Caco-2 (cell line): Measurements from ENCODE around the gene LTA4H. TPM values are rescaled to one million over a fixed set of nuclear protein-coding genes. Genes with fewer than 3 reads are reported as not detected.

Source experiments
- BruUV-seq: library from RNA; stranded (reverse); fragments of 400-500 nt; replicated peaks from 2 replicates; lab custom pipeline; 2021; lab: Mats Ljungman, UMichigan
- CTCF ChIA-PET: fragments of 300-600 bp; sonication (Branson Sonifier 250); formaldehyde crosslinking; loops from one replicate; lab custom pipeline; 2022; ENCODE audit warnings: antibody characterized with exemption; lab: Charles Lee
- POLR2A ChIA-PET: fragments of 300-600 bp; sonication (Branson Sonifier 250); formaldehyde crosslinking; loops from one replicate; lab custom pipeline; 2022; ENCODE audit warnings: antibody characterized with exemption; lab: Charles Lee
- DNase-seq, 2 experiments: peaks; one replicate each; pipeline versions ENCODE4 v3.0.0 to v3.0.0-alpha.2; 2020 to 2022
- H3K27me3 ChIP-seq: replicated peaks from 2 replicates; pipeline ENCODE4 v1.6.0; 2011; ENCODE audit warnings: low read length; ENCODE audit not compliant: control insufficient read depth, insufficient read depth
- H3K36me3 ChIP-seq: 2 replicates; pipeline ENCODE4 v1.5.1; 2011; ENCODE audit warnings: low read length; ENCODE audit not compliant: control insufficient read depth, insufficient read depth
- H3K4me1 ChIP-seq: fragments of 250-450 bp; sonication (Bioruptor Pico); 2 replicates; pipeline ENCODE4 v1.5.1; 2020; ENCODE audit warnings: mild to moderate bottlenecking
- H3K4me3 ChIP-seq: 2 replicates; pipeline ENCODE4 v1.5.1; 2011; ENCODE audit warnings: low read depth, mild to moderate bottlenecking, control low read depth, low read length
- H3K9me3 ChIP-seq: fragments of 250-450 bp; sonication (Bioruptor Pico); 2 replicates; pipeline ENCODE4 v1.5.1; 2020; ENCODE audit warnings: mild to moderate bottlenecking, moderate library complexity
- H3K27ac Mint-ChIP-seq: one replicate; pipeline ENCODE4 v1.8.0; 2022; ENCODE audit warnings: mixed read lengths; ENCODE audit not compliant: unreplicated experiment
- H3K27me3 Mint-ChIP-seq: one replicate; pipeline ENCODE4 v1.8.0; 2022; ENCODE audit warnings: mixed read lengths; ENCODE audit not compliant: insufficient read depth, unreplicated experiment
- H3K36me3 Mint-ChIP-seq: one replicate; pipeline ENCODE4 v1.8.0; 2022; ENCODE audit warnings: mild to moderate bottlenecking, mixed read lengths; ENCODE audit not compliant: insufficient read depth, unreplicated experiment
- H3K4me1 Mint-ChIP-seq: one replicate; pipeline ENCODE4 v1.8.0; 2022; ENCODE audit warnings: low read depth, mixed read lengths; ENCODE audit not compliant: unreplicated experiment
- H3K4me3 Mint-ChIP-seq: one replicate; pipeline ENCODE4 v1.8.0; 2022; ENCODE audit warnings: mild to moderate bottlenecking, moderate library complexity, mixed read lengths; ENCODE audit not compliant: unreplicated experiment
- H3K9me3 Mint-ChIP-seq: one replicate; pipeline ENCODE4 v1.8.0; 2022; ENCODE audit warnings: mixed read lengths; ENCODE audit not compliant: unreplicated experiment
- intact Hi-C: fragments of 100-400 bp; cut with micrococcal nuclease; formaldehyde crosslinking; loops from one replicate; pipeline ENCODE4 v1.10.0; 2022; ENCODE audit not compliant: unreplicated experiment
- total RNA-seq: library from RNA; stranded (reverse); gene quantifications from 2 replicates; pipeline ENCODE4 v1.2.3, GENCODE V29; 2022
- TF ChIP-seq, protein P1 (sequence below), 2 experiments: fragments of 200-600 bp in 1 of 2; IDR thresholded peaks; 1 replicate in 1 of 2; 2 replicates in 1 of 2; pipeline versions ENCODE4 v1.5.1 to v1.8.0; 2011 to 2022; ENCODE audit warnings: antibody characterized with exemption in 1 of 2, control low read depth in 1 of 2, inconsistent platforms in 1 of 2, low read depth in 1 of 2, low read length in 1 of 2, mild to moderate bottlenecking in 1 of 2, moderate library complexity in 1 of 2; ENCODE audit not compliant: insufficient read depth in 1 of 2, severe bottlenecking in 1 of 2, unreplicated experiment in 1 of 2

Gene LTA4H
- total RNA-seq, 1 experiment from 2014 or later = 56.7 TPM

DNA sequence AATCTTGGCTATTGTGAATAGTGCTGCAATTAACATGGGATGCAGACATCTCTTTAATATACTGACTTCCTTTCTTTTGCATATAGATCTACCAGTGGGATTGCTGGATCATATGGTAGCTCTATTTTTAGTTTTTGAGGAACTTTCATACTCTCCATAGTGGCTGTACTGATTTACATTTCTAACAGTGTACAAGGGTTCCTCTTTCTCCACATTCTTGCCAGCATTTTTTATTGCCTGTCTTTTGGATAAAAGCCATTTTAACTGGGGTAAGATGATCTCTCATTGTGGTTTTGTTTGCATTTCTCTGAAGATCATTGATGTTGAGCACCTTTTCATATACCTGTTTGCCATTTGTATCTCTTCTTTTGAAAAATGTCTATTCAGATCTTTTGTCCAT is 83.9 kb downstream of the LTA4H start:
- Histone ChIP-seq H3K27me3 (no peaks in the 10 kb centered on the region), H3K36me3 (no peaks in the 10 kb centered on the region), H3K9me3 (no peaks in the 10 kb centered on the region), H3K4me1 (peaks cover 12% of the 10 kb centered on the region), H3K4me3 (no peak overlapping the region)
- Mint-ChIP-seq H3K27ac (no peak overlapping the region), H3K4me3 (no peak overlapping the region), H3K4me1 (peaks cover 6% of the 10 kb centered on the region), H3K36me3 (no peaks in the 10 kb centered on the region), H3K27me3 (peaks cover 4% of the 10 kb centered on the region), H3K9me3 (no peaks in the 10 kb centered on the region)
- POLR2A ChIA-PET = no interaction called here
- no TSS peak for BruUV-seq
- TF ChIP-seq, protein P1, sequence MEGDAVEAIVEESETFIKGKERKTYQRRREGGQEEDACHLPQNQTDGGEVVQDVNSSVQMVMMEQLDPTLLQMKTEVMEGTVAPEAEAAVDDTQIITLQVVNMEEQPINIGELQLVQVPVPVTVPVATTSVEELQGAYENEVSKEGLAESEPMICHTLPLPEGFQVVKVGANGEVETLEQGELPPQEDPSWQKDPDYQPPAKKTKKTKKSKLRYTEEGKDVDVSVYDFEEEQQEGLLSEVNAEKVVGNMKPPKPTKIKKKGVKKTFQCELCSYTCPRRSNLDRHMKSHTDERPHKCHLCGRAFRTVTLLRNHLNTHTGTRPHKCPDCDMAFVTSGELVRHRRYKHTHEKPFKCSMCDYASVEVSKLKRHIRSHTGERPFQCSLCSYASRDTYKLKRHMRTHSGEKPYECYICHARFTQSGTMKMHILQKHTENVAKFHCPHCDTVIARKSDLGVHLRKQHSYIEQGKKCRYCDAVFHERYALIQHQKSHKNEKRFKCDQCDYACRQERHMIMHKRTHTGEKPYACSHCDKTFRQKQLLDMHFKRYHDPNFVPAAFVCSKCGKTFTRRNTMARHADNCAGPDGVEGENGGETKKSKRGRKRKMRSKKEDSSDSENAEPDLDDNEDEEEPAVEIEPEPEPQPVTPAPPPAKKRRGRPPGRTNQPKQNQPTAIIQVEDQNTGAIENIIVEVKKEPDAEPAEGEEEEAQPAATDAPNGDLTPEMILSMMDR (IDR thresholded peaks at IDR 0.05; ENCODE audit: insufficient read depth in 1 of 2, low read depth in 1 of 2, low read length in 1 of 2, severe bottlenecking in 1 of 2, unreplicated experiment in 1 of 2) = no peak
- intact Hi-C loops = no loop called here
- DNase-seq = no peak
- CTCF ChIA-PET = no interaction called here

Other genes starting within 250 kb of the LTA4H start
- gene NTN4, start 244.8 kb downstream of the LTA4H start, total RNA-seq = 54.1 and 55.0 TPM in 2 replicates
- gene SNRPF, start 176.6 kb downstream of the LTA4H start, total RNA-seq = 48.0 and 54.2 TPM in 2 replicates
- gene CCDC38, start 93.0 kb downstream of the LTA4H start, total RNA-seq = not detected in 2 replicates
- gene AMDHD1, start 92.3 kb downstream of the LTA4H start, total RNA-seq = 0.32 and 0.61 TPM in 2 replicates
- 0.51 and 0.82 TPM in 2 replicates for gene HAL, start 39.2 kb downstream of the LTA4H start, total RNA-seq
- 0.45 and 0.77 TPM in 2 replicates for gene ELK3, start 158.8 kb upstream of the LTA4H start, total RNA-seq